ENCODE results near the gene THNSL1. TPM values are rescaled to one million over a fixed set of nuclear protein-coding genes. Genes with fewer than 3 reads are reported as not detected.

Gene THNSL1
- total RNA-seq, 1 donor from 2014 or later = 3.8 TPM

GRCh38 chr10:24982319-24983112 is 33.9 kb upstream of the THNSL1 start:
- POLR2A ChIA-PET = interaction anchor here (0.6 kb wide), 1 partner anchor 889 kb away, joined by 3 read pairs; no protein-coding TSS in a partner anchor
- TF ChIP-seq CTCF (IDR thresholded peaks at IDR 0.05) = no peak
- Mint-ChIP-seq H3K36me3 (ENCODE audit: low read depth) (no peaks in the 10 kb centered on the region), H3K4me3 (no peak overlapping the region), H3K9me3 (no peaks in the 10 kb centered on the region), H3K27ac (no peak overlapping the region), H3K4me1 (no peaks in the 10 kb centered on the region), H3K27me3 (no peaks in the 10 kb centered on the region)
- intact Hi-C loops (cut with micrococcal nuclease) = no loop called here
- CTCF ChIA-PET = no interaction called here
- no peak for ATAC-seq (ENCODE audit: low read depth)
- no peak for DNase-seq

GRCh38 chr10:24983130-24983529 is 33.3 kb upstream of the THNSL1 start:
- Mint-ChIP-seq H3K27ac (no peak overlapping the region), H3K27me3 (no peaks in the 10 kb centered on the region), H3K9me3 (no peaks in the 10 kb centered on the region), H3K4me1 (no peaks in the 10 kb centered on the region), H3K36me3 (ENCODE audit: low read depth) (no peaks in the 10 kb centered on the region), H3K4me3 (no peak overlapping the region)
- ChIA-PET POLR2A (interaction anchor here (0.6 kb wide), 1 partner anchor 888 kb away, joined by 3 read pairs; no protein-coding TSS in a partner anchor), CTCF (no interaction called here)
- ATAC-seq (ENCODE audit: low read depth) (no peak), DNase-seq (no peak)
- intact Hi-C loops (cut with micrococcal nuclease) = no loop called here
- TF ChIP-seq CTCF (IDR thresholded peaks at IDR 0.05) = no peak

- H3K4me1 Mint-ChIP-seq = no peaks in the 10 kb centered on the region
- H3K27me3 Mint-ChIP-seq = no peaks in the 10 kb centered on the region
- no peak overlapping the region for H3K27ac Mint-ChIP-seq
- H3K4me3 Mint-ChIP-seq = no peak overlapping the region
- no peak for TF ChIP-seq CTCF (IDR thresholded peaks at IDR 0.05)
- no peak for ATAC-seq (ENCODE audit: low read depth)
- POLR2A ChIA-PET = no interaction called here
- no peaks in the 10 kb centered on the region for H3K9me3 Mint-ChIP-seq
- H3K36me3 Mint-ChIP-seq (ENCODE audit: low read depth) = no peaks in the 10 kb centered on the region
- CTCF ChIA-PET = no interaction called here
- intact Hi-C loops (cut with micrococcal nuclease) = no loop called here
- no peak for DNase-seq
Observed at GRCh38 chr10:24983946-24984345, 32.5 kb upstream of the THNSL1 start.

GRCh38 chr10:24984906-24985305 is 31.5 kb upstream of the THNSL1 start:
- H3K36me3 Mint-ChIP-seq (ENCODE audit: low read depth) = no peaks in the 10 kb centered on the region
- no peak overlapping the region for H3K27ac Mint-ChIP-seq
- DNase-seq (no peak), ATAC-seq (ENCODE audit: low read depth) (no peak)
- no peaks in the 10 kb centered on the region for H3K4me1 Mint-ChIP-seq
- no peaks in the 10 kb centered on the region for H3K9me3 Mint-ChIP-seq
- no peak overlapping the region for H3K4me3 Mint-ChIP-seq
- no peaks in the 10 kb centered on the region for H3K27me3 Mint-ChIP-seq
- no peak for TF ChIP-seq CTCF (IDR thresholded peaks at IDR 0.05)
- POLR2A ChIA-PET = no interaction called here
- intact Hi-C loops (cut with micrococcal nuclease) = no loop called here
- CTCF ChIA-PET = no interaction called here

GRCh38 chr10:24988831-24989640 is 27.4 kb upstream of the THNSL1 start:
- POLR2A ChIA-PET = no interaction called here
- Mint-ChIP-seq H3K4me1 (no peaks in the 10 kb centered on the region), H3K27me3 (peaks cover 5% of the 10 kb centered on the region), H3K9me3 (no peaks in the 10 kb centered on the region), H3K27ac (no peak overlapping the region), H3K4me3 (no peak overlapping the region), H3K36me3 (ENCODE audit: low read depth) (no peaks in the 10 kb centered on the region)
- ATAC-seq (ENCODE audit: low read depth) (no peak), DNase-seq (no peak)
- CTCF ChIA-PET = interaction anchor here (1.0 kb wide), 1 partner anchor 372 kb away, joined by 4 read pairs; no protein-coding TSS in a partner anchor
- no peak for TF ChIP-seq CTCF (IDR thresholded peaks at IDR 0.05)
- intact Hi-C loops (cut with micrococcal nuclease) = no loop called here
